H7 (cell line): ENCODE measurements around the gene MIGA2. TPM values are rescaled to one million over a fixed set of nuclear protein-coding genes. Genes with fewer than 3 reads are reported as not detected.
A peak's percentile ranks its signal among the peaks of the same experiment; 100 is the strongest.

Experiments
- DNase-seq: peaks from one replicate; pipeline ENCODE4 v3.0.0; 2012
- H3K27me3 ChIP-seq: 2 replicates; pipeline ENCODE4 v1.6.0; 2011; ENCODE audit warnings: mild to moderate bottlenecking, low read length; ENCODE audit not compliant: control insufficient read depth, insufficient read depth
- H3K36me3 ChIP-seq: replicated peaks from 2 replicates; pipeline ENCODE4 v1.5.1; 2011; ENCODE audit warnings: low read length; ENCODE audit not compliant: control insufficient read depth, insufficient read depth
- H3K4me3 ChIP-seq: 2 replicates; pipeline ENCODE4 v1.5.1; 2011; ENCODE audit warnings: low read depth, mild to moderate bottlenecking, control low read depth, low read length, moderate library complexity; ENCODE audit not compliant: insufficient read depth
- total RNA-seq: library from RNA; depleted of rRNA; stranded (reverse); fragments of >200 nt; shearing (Covaris generic); gene quantifications from 2 replicates; pipeline ENCODE4 v1.2.3, GENCODE V29; 2014

MIGA2 gene
- total RNA-seq, 1 experiment from 2014 or later: 26.4 TPM

DNA sequence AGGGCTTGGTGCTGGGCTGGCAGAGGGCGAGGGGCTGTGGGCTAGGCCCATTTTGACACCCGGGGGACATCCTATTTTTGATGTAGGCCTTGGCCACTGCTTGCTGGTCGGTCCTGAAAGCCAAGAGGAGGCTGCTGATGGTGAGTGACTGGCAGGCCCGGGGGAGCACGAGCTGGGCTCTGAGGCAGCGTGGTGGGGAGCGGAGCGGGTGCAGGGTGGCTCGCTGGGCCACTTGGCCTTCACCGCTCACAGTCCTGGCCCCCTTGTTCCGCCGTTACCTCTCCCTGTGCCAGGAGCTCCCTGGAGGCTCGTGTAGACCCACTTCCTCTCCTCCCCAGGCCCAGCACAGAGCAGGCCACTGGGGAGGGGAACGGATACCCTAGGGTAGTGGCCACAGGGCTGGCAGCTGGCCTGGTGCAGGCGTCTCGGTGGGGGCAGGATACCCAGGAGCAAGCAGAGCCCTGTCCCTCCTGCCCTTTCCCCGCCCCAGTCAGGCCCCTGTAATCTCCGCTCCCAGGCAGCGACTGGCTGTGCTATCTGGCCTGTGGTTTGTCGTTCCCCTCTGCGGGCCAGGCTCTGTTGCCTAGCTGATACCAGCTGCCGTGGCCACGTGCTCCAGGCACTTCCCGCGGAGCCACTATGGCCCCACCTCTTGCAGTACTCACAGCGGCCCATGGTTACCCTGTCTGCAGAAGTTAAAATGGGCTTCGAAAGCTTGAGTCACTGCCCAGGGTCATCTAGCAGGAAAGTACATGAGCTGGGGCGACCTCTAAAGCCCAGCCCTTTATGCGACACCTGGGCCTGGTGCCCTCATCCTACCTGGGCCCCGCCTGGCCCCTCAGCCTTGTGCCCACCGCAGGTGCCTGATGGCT is 32.8 kb downstream of the MIGA2 start:
- no peaks in the 10 kb centered on the region for H3K27me3 ChIP-seq
- no peak overlapping the region for H3K4me3 ChIP-seq
- peaks cover 11% of the 10 kb centered on the region for H3K36me3 ChIP-seq
- no peak for DNase-seq

DNA sequence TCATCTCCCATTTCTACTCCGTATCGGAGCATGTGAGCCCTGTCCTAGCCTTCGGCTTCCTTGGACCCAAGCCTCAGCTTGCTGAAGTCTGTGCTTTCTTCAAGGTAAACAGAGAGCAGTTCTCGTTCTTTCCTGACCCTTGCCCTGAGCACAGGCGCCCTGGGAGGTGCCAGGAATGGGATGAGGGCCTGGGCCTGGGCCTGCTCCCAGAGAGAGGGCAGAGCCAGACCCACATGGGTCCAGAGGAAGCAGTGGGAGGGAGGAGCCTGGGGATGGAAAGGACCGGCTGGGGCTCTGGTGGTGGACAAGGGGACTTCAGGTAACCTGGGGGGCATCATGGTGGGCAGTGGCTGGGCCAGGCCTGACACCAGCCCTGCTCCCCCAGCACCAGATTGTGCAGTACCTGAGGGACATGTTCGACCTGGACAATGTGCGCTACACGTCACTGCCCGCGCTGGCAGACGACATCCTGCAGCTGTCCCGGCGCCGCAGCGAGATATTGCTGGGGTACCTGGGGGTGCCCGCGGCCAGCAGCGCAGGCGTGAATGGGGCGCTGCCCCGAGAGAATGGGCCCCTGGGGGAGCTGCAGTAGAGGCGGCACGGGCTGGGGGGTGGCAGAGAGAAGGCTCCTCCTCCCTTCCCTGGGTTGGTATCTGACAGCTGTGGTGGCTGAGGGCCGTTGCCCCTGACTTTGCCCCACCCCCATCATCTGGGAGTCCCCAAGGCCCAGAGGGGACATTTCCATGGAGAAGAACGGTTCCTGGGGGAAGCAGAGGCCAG is 33.6 kb downstream of the MIGA2 start:
- Histone ChIP-seq H3K4me3 (no peak overlapping the region), H3K36me3 (peaks cover 9% of the 10 kb centered on the region), H3K27me3 (no peaks in the 10 kb centered on the region)
- DNase-seq: no peak

DNA sequence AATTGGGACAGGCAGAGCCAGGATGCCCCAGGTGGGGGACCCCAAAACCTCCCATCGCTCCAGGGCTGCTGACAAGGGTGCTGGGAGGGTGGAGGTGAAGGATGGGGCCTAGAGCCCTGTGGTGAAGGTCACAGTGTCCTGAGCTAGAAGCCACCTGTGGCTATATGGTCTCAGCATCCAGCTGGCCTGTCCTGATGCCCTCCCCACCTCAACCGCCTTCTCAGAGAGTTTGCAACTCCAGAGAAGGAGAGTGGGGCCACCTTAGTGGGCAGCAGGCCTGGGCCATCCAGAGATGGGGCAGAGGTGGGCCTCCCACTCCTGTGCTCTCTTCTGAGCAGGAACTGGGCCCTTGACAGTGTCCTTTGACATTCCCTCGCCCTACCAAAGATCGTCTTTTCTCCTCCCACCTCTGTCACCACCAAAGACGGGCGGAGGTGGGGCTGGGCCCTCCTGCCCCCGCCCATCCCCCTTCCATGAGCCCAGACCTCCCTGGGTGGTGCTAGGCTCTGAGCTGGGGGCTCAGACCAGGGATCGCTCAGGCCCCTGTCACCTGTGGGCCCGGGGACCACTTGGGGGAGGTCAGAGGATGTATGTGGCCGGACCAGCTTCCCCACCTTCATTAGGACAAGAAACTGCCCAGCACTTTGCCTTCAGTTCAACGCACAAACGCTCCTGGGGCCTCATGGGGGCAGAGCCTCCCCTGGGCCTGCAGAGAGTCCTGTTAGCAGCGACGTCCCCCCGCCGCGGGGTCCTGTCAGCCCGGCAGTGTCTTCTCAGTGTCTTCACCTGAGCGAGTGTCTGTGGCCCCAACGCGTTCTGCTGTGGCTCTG is 34.5 kb downstream of the MIGA2 start:
- Histone ChIP-seq H3K4me3 (no peak overlapping the region), H3K27me3 (no peaks in the 10 kb centered on the region), H3K36me3 (peaks cover 9% of the 10 kb centered on the region)
- DNase-seq: peak; percentile 71

DNA sequence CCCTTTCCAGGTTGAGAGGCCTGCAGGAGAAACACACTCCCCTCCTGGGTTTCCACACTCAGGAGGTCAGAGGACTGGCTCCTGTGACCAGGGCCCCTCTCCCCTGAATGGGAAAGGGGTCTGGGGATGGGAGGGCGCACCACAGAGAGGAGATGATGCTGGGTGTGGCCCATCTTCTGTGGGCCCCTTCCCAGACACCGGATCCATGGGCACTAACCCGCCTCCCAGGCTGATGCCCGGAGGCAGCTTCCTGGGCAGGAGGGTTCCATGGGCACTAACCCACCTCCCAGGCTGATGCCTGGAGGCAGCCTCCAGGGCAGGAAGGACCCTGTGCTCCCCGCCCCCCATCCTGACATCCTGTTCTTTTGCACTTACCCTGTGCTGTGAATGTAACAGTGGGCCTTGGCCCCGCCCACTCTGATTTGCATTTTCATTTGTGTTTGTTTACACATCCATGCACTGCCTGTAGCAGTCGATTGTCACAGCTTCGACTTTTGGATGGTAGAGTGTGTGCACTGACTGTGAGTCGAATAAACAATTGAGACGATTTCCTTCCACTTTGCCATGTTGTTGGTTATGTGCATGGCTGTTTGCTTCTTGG is 35.2 kb downstream of the MIGA2 start:
- Histone ChIP-seq H3K4me3 (no peak overlapping the region), H3K27me3 (no peaks in the 10 kb centered on the region), H3K36me3 (peaks cover 9% of the 10 kb centered on the region)
- peak; percentile 90 for DNase-seq

DNA sequence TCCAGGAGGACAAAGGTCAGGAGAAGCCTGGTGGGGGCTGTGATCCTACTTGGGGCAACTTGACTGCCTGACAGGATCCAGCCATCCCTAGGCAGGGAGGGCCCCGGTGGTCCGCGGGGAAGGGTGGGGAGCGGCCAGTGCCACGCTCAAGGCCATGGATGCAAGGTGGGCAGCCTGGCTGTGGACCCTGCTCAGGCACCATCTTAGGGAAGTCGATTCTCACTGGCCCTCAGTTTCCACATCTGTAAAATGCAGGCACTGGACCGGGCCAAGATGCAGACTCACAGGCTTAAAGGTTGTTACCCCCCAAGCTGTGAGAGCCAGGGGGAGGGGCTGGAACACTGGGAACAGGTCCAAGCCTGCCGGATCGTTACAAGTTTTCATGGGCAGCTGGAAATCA is 35.7 kb downstream of the MIGA2 start:
- Histone ChIP-seq H3K36me3 (peaks cover 9% of the 10 kb centered on the region), H3K27me3 (no peaks in the 10 kb centered on the region), H3K4me3 (no peak overlapping the region)
- DNase-seq: peak; percentile 64

DNA sequence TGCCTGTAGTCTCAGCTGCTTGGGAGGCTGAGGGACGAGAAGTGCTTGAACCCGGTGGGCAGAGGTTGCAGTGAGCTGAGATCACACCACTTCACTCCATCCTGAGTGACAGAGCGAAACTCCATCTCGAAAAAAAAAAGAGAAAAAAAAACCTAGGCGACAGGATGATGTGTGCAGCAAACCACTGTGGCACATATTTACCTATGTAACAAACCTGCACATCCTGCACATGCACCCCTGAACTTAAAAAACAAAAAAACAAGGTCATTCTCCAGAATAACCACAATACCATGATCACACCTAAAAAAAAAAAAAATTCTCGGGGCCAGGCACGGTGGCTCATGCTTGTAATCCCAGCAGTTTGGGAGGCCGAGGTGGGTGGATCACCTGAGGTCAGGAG is 37.0 kb downstream of the MIGA2 start:
- H3K4me3 ChIP-seq: no peak overlapping the region
- H3K36me3 ChIP-seq: peaks cover 4% of the 10 kb centered on the region
- DNase-seq: no peak
- no peaks in the 10 kb centered on the region for H3K27me3 ChIP-seq

DNA sequence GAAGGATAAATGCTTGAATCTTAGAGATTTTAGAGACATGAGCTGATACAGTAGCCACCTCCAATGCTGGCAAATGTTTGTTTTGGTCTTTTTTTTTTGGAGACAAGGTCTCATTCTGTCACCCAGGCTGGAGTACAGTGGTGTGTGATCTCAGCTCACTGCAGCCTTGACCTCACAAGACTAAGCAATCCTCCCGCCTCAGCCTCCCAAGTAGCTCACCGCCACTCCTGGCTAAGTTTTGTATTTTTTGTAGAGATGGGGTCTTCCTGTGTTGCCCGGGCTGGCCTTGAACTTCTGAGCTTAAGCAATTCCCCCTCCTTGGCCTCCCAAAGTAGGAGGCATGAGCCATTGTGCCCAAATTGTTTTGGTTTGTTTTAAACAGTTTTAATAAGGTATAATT is 37.7 kb downstream of the MIGA2 start:
- no peaks in the 10 kb centered on the region for H3K36me3 ChIP-seq
- H3K27me3 ChIP-seq: no peaks in the 10 kb centered on the region
- H3K4me3 ChIP-seq: no peak overlapping the region
- DNase-seq: no peak

DNA sequence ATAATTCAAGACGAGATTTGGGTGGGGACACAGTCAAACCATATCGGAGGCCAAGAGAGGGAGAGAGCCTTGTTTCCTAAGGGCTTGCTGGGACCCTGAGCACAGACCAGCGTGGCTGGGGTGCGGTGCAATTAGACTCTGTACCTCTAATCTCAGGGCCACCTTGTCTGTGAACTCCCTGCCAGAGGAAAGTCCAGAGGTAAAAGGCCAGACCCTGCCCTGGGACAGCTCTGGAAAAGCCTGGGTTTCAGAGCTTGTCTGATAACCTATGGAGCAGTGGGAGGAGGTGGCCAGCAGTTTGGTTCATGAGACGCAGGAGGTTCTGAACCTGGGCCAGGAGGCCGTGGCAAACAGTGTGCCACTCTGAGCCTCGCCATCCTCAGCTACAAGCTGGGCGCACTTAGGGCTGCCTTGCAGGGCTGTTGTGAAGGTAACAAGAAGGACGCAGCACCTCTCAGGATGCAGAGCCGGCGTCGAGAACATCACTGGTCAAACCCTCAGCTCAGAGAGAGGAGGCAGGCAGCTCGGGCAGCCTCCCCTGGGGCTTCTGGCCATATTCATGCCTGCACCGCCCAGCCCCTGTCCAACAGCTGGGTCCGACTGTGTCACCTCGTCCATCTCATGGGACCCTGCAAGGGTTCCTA is 39.7 kb downstream of the MIGA2 start:
- Histone ChIP-seq H3K4me3 (no peak overlapping the region), H3K36me3 (no peaks in the 10 kb centered on the region), H3K27me3 (no peaks in the 10 kb centered on the region)
- DNase-seq: no peak

DNA sequence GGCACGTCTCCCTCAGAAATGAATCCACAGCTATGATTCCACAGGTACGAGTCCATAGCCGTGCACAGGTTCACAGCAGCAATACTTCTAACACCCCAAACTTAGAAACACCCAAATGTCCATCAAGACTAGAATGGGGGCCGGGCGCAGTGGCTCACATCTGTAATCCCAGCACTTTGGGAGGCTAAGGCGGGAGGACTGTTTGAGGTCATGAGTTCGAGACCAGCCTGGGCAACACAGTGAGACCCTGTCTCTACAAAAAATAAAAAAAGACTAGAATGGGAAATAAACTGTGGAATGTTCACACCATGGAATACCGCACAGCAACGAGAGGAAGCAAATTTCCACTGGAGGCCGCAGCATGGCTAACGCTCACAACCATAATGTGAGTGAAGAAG is 40.2 kb downstream of the MIGA2 start:
- DNase-seq: no peak
- H3K27me3 ChIP-seq: no peaks in the 10 kb centered on the region
- no peak overlapping the region for H3K4me3 ChIP-seq
- no peaks in the 10 kb centered on the region for H3K36me3 ChIP-seq

DNA sequence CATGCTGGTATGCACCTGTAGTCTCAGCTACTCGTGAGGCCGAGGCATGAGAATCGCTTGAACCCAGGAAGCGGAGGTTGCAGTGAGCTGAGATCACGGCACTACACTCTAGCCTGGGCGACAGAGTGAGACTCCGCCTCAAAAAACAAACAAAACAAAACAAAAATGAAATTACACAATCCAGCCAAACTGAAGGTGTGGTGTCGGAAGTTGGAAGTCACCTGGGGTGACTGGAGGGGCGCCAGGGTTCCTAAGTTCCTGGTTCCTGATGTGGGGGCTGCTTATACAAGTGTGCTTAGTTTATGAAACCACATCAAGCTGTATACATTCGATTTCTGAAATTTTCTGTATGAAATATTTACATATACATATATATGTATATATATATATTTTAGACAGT is 40.8 kb downstream of the MIGA2 start:
- DNase-seq: no peak
- no peak overlapping the region for H3K4me3 ChIP-seq
- no peaks in the 10 kb centered on the region for H3K27me3 ChIP-seq
- no peaks in the 10 kb centered on the region for H3K36me3 ChIP-seq

DNA sequence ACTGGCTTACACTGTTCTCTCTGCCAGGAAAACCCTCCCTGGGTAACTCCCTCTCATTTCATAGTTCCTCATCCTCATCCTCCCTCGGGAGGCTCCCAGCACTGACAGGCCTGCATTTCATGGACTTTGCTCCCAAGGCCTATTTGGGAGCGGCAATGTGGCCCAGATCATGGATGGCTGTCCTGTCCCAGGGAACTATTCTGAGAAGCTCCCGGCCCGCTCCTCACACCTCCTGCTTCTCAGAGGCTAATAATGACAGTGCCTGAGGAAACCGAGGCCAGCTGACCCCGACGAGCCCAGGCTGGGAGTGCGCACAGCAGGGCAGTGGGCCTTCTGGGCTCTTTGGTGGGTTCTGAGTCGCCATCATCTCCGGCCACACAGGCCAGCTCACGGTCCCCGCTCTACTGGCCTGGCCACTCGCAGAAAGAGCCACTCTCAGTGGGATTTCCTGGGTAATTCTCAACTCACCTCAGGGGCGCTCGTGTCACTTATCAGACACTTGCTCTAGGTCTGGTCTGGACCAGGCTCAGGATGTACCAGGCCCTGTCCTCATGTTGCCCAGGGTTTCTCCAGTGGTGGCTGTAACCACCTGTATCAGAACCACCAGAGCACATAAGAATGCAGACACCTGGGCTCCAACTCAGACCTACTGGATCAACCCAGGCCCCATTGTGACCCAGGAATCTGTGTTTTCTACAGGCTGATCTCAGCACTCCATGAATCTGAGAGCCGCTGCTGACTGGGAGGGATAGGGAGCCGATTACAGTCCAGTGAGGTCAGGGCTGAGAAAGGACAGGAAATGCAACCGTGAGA is 42.5 kb downstream of the MIGA2 start:
- Histone ChIP-seq H3K27me3 (no peaks in the 10 kb centered on the region), H3K4me3 (no peak overlapping the region), H3K36me3 (no peaks in the 10 kb centered on the region)
- no peak for DNase-seq

DNA sequence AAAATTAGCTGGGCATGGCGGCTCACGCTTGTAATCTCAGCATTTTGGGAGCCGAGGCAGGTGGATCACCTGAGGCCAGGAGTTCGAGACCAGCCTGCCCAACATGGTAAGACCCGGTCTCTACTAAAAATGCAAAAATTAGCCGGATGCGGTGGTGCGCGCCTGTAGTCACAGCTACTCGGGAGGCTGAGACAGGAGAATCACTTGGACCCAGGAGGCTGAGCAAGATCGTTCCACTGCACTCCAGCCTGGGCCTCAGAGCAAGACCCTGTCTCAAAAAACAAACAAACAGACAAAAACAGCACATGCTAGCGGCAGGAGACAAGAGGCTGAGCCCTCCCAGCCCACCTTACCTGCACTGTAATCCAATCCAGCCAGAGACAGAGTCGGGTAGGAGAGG is 43.4 kb downstream of the MIGA2 start:
- Histone ChIP-seq H3K27me3 (no peaks in the 10 kb centered on the region), H3K36me3 (no peaks in the 10 kb centered on the region), H3K4me3 (peak overlapping the region; percentile 72; the same call in 1 of the 2 replicates)
- DNase-seq: peak; percentile 60

DNA sequence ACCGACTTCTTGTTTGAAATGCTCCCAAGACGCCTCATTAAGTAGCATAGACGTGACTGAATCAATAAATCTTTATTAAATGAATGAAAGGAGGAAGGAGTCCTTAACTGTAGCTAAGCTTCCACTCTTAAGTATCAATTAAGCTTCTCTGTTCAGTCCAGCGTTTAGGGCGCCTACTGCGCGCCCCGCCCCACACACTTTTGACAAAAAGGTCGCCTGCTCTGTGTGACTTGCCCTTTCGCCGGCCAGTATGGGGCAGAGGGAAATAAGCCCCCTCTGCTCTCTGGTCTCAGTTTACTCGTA is 43.8 kb downstream of the MIGA2 start:
- Histone ChIP-seq H3K36me3 (no peaks in the 10 kb centered on the region), H3K27me3 (no peaks in the 10 kb centered on the region), H3K4me3 (peak overlapping the region; percentile 72)
- no peak for DNase-seq
